NCI-H2029 (cell line): Measurements from ENCODE around the gene MEIS2.

ENCODE experiments used
- DNase-seq: peaks from one replicate; lab custom pipeline; 2025; lab: John Stamatoyannopoulos, UW

Gene MEIS2

GRCh38 chr15:36878684-36879262 is 221.6 kb downstream of the MEIS2 start:
- no peak for DNase-seq

- DNase-seq, result no peak
Measured at GRCh38 chr15:36877796-36878683, 222.3 kb downstream of the MEIS2 start.

GRCh38 chr15:36877294-36877693 is 223.1 kb downstream of the MEIS2 start:
- no peak for DNase-seq

GRCh38 chr15:36875740-36876334 is 224.5 kb downstream of the MEIS2 start:
- DNase-seq, result no peak

- no peak for DNase-seq
Measured at GRCh38 chr15:36874930-36875329, 225.4 kb downstream of the MEIS2 start.

- no peak for DNase-seq
Measured at GRCh38 chr15:36867436-36867835, 232.9 kb downstream of the MEIS2 start.

GRCh38 chr15:36866896-36867295 is 233.5 kb downstream of the MEIS2 start:
- DNase-seq, result no peak

GRCh38 chr15:36863570-36863969 is 236.8 kb downstream of the MEIS2 start:
- DNase-seq, result no peak

GRCh38 chr15:36860792-36861191 is 239.6 kb downstream of the MEIS2 start:
- DNase-seq, result no peak

- no peak for DNase-seq
Measured at GRCh38 chr15:36858423-36858822, 241.9 kb downstream of the MEIS2 start.

- no peak for DNase-seq
Measured at GRCh38 chr15:36856339-36856973, 243.9 kb downstream of the MEIS2 start.

- DNase-seq, result no peak
Measured at GRCh38 chr15:36850864-36851263, 249.5 kb downstream of the MEIS2 start.

- DNase-seq, result no peak
Measured at GRCh38 chr15:36845270-36845669, 255.1 kb downstream of the MEIS2 start.

- DNase-seq, result no peak
Measured at GRCh38 chr15:36844534-36844998, 255.8 kb downstream of the MEIS2 start.

GRCh38 chr15:36843822-36844221 is 256.5 kb downstream of the MEIS2 start:
- no peak for DNase-seq

- no peak for DNase-seq
Measured at GRCh38 chr15:36841193-36841592, 259.2 kb downstream of the MEIS2 start.
